Panc1 (cell line): ENCODE data around the gene VAT1.

Experiments used
- POLR2AphosphoS5 ChIP-seq: IDR thresholded peaks from 2 replicates; pipeline ENCODE4 v1.6.1; 2012; ENCODE audit warnings: mild to moderate bottlenecking, low read depth, low read length, moderate library complexity
- TF ChIP-seq, protein P1 (sequence below): fragments of 450-650 bp; IDR thresholded peaks from 2 replicates; pipeline ENCODE4 v1.5.1; 2017; ENCODE audit warnings: mild to moderate bottlenecking
- TF ChIP-seq, protein P2 (sequence below), 2 experiments: IDR thresholded peaks; 2 replicates each; pipeline ENCODE4 v1.6.1; 2011 to 2012; ENCODE audit warnings: low read depth in 2 of 2, control low read depth in 1 of 2, low read length in 1 of 2, mild to moderate bottlenecking in 1 of 2, moderate library complexity in 1 of 2; ENCODE audit not compliant: insufficient read depth in 1 of 2

DNA sequence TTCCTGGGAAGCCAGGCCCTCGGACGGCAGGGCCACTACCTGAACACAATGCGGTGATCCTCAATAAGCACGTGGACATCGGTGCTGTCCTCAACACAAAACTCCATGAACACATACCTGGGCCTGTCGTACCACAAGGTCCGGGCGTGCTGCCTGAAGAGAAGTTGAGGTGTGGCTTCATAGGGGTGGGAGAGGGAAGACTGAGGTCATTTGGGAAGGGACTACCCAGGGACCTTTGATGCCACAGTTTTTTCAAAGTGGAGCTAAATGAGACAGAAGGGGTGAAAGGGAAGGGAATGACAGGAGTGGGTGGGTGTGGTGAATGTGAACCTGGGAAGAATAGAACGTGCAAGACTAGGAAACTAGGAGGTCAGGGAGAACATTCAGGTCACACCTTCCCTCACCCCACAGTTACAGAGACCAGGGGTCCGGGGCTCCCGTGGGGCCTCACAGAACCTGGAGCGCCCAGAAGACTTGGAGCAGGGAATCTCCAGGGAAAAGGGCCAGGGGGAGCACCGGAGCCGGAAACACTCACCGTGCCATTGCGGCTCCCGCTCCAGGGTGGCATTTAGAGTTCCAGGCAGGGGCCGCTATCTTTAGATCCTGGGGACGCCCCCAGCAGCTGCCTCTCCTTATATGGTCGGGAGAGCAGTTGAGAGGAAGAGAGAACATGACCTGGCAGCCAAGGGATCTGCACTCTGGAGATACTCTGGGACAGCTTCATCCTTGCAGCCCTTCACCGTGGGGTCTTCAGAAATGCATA, 42.5 kb downstream of the VAT1 start, which contains the start of gene PTGES3L:
- TF ChIP-seq, protein P1, sequence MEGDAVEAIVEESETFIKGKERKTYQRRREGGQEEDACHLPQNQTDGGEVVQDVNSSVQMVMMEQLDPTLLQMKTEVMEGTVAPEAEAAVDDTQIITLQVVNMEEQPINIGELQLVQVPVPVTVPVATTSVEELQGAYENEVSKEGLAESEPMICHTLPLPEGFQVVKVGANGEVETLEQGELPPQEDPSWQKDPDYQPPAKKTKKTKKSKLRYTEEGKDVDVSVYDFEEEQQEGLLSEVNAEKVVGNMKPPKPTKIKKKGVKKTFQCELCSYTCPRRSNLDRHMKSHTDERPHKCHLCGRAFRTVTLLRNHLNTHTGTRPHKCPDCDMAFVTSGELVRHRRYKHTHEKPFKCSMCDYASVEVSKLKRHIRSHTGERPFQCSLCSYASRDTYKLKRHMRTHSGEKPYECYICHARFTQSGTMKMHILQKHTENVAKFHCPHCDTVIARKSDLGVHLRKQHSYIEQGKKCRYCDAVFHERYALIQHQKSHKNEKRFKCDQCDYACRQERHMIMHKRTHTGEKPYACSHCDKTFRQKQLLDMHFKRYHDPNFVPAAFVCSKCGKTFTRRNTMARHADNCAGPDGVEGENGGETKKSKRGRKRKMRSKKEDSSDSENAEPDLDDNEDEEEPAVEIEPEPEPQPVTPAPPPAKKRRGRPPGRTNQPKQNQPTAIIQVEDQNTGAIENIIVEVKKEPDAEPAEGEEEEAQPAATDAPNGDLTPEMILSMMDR = no peak
- TF ChIP-seq, protein P2, sequence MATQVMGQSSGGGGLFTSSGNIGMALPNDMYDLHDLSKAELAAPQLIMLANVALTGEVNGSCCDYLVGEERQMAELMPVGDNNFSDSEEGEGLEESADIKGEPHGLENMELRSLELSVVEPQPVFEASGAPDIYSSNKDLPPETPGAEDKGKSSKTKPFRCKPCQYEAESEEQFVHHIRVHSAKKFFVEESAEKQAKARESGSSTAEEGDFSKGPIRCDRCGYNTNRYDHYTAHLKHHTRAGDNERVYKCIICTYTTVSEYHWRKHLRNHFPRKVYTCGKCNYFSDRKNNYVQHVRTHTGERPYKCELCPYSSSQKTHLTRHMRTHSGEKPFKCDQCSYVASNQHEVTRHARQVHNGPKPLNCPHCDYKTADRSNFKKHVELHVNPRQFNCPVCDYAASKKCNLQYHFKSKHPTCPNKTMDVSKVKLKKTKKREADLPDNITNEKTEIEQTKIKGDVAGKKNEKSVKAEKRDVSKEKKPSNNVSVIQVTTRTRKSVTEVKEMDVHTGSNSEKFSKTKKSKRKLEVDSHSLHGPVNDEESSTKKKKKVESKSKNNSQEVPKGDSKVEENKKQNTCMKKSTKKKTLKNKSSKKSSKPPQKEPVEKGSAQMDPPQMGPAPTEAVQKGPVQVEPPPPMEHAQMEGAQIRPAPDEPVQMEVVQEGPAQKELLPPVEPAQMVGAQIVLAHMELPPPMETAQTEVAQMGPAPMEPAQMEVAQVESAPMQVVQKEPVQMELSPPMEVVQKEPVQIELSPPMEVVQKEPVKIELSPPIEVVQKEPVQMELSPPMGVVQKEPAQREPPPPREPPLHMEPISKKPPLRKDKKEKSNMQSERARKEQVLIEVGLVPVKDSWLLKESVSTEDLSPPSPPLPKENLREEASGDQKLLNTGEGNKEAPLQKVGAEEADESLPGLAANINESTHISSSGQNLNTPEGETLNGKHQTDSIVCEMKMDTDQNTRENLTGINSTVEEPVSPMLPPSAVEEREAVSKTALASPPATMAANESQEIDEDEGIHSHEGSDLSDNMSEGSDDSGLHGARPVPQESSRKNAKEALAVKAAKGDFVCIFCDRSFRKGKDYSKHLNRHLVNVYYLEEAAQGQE (IDR thresholded peaks at IDR 0.05; ENCODE audit: insufficient read depth in 1 of 2, low read depth in 2 of 2, low read length in 1 of 2) = no peak
- no peak for TF ChIP-seq POLR2AphosphoS5
